Activated T-cell treated with anti-CD3 and anti-CD28 coated beads, Interleukin-2, amount 50 U/mL, for 48 hours (primary cell): ENCODE data around the gene ENDOU.

ENCODE experiments used
- DNase-seq, 2 experiments: peaks; one replicate each; pipeline ENCODE4 v3.0.0-alpha.2; 2020

Gene ENDOU, protein sequence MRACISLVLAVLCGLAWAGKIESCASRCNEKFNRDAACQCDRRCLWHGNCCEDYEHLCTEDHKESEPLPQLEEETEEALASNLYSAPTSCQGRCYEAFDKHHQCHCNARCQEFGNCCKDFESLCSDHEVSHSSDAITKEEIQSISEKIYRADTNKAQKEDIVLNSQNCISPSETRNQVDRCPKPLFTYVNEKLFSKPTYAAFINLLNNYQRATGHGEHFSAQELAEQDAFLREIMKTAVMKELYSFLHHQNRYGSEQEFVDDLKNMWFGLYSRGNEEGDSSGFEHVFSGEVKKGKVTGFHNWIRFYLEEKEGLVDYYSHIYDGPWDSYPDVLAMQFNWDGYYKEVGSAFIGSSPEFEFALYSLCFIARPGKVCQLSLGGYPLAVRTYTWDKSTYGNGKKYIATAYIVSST

GRCh38 chr12:47725091-47725772, at the start of gene ENDOU:
Gene ENDOU (minus strand): TSS chr12:47725490. CDS start chr12:47725413, 77 bp downstream.
- DNase-seq = no peak

DNA sequence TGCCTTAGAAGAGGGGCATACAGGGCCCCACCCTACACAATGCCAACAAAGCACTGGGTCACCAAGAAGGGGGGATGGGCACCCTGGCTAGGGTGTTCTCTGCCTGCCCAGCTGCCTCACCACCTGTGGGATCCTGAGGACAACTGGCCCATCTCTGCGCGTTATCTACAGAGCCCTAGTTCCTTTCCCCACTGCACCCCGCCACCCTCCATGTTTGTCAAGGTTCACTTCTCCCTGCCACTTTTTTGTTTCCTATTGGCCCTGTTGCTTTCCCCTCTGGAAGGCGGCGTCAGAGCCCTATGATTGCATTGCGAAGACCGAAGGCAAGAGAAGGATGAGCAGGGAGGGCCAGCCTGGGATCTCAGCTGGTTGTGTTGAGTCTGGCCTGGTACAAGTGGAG, 49.4 kb upstream of the ENDOU start:
- no peak for DNase-seq

DNA sequence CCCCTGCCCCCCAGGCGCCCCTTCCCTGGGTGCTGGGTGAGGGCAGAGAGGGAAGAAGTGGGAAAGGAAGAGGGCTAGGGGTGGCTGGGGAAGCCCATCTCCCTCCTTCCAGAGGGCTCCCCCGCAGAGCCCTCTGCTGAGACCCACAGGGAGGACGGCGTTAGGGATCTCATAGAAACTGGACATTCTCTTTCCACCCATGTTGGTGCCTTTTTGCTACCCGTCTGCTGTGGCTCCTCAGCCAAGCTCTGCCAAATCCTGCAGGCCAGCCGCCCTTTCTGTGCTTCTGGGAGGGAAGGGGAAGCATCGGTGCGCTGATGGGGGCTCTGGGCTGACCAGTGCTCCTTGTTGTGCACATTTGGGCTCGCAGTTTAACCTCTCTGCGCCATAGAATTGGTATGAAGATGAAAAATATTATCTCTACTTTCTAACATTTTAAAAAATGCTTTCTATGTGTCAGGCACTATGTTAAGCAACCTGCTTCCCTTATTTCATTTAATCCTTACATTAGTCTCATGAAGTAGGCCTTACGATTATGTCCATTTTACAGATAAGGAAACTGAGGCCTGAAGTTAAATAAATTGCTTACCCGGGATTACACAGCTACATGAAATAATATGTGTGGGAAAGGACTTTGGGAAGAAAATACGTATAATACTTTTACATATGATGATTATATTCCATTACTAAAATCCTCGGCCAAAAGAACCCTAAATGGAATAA, 48.7 kb upstream of the ENDOU start:
- DNase-seq = no peak

- peak; percentile 77 to 82 for DNase-seq
These were observed 48.0 kb upstream of the ENDOU start, which contains the start of gene SLC48A1 for GRCh38 chr12:47773062-47773857. Gene SLC48A1 (plus strand): TSS chr12:47773238. CDS start chr12:47773305, 67 bp downstream.

DNA sequence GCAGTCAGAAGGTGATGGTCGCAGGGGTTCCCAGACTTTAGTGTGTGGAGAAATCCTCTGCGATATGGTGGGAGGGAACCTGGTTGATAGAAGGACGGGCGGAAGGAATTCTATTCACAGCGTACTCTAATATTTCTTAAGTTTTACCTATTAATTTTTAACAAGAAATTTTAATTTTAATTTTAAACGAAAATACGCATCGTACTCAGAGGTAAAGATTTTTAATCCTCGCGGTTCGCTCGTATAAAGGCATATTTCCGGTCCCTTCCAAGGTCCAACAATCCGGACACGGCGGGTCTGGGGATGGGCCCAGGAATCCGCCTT, 47.4 kb upstream of the ENDOU start:
- no peak for DNase-seq

DNA sequence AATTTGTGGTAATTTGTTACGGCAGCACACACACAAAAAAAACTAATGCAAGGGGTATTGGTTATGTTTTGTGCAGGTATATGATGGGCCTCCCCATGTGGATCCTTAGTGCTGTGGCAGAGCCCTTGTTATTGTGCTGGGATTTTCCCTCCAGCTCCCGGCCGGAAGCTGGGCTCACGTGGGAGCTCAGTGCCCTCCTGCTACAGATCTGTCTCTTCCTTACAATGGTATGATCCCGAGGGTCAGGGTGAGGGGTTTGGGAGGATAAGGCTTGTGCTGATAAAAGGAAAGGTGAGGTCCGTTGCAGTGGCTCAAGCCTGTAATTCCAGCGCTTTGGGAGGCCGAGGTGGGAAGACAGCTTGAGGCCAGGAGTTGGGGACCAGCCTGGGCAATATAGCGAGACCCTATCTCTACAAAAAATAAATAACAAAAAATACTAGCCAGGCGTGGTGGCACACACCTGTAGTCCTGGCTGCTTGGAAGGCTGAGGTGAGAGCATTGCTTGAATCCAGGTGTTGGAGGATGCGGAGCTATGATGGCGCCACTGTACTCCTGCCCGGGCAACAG, 46.9 kb upstream of the ENDOU start:
- DNase-seq = no peak

- DNase-seq = no peak
These were observed 46.0 kb upstream of the ENDOU start for GRCh38 chr12:47771304-47771703.

GRCh38 chr12:47770086-47770726, 44.9 kb upstream of the ENDOU start:
- no peak for DNase-seq

GRCh38 chr12:47769234-47770085, 44.2 kb upstream of the ENDOU start:
- no peak for DNase-seq

GRCh38 chr12:47768323-47768811, 43.1 kb upstream of the ENDOU start:
- no peak for DNase-seq

DNA sequence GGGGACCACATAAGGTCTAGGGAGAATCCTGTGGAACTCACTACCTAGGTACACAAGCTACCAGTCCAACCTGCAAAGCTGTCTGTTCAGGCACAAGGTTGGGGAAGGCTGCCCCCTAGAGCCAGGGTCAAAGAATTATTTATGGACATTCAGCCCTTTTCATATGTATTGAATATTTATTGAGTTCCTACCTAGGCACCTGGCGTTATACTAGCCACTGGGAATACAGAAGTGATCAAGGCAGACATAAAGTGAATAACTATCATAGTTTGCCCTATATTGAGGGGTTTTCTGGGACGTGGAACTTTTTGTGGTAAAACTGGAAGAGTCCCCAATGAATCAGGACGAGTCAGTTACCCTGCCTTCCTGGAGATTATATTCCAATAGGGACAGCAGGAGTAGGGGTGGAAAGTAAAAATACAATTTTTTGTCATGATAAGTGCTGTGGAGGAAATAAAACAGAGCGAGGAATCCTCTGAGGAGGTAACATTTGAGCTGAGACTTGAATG, 42.0 kb upstream of the ENDOU start:
- DNase-seq = peak; percentile 79 to 83

DNA sequence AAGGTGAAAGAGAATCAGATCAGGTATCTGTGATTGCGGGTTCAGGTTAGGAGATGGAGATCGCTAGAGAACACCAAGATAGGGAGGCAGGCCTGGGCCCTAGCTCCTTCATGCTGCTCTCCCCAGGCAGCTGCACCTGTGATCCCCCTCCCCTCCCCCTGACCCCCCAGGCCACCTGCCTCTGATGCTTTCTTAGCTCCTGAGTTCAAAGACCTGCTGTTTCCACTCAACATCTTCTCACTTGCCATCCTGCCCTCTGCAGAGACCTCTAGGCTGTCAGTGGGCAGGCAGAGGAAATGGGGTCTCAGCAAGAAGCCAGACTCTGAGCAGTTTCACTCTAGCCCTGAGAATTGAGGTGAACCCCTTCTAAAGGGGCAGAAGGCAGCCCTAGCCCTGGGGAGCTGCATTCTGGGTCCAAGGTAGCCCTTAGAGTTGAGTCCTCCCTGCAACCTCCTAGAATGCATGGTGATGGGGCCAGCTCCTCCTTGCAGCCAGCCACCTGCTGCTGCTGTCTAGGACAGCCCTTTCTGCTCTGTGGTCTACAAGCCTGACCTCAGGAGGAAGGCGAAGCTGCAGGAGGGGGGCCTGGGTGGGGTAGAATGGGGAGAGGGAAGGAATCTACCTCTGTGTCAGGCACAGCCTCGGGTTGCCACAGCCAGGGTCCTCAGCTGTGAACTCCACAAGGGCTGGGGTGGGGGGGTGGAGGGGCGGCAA, 41.4 kb upstream of the ENDOU start:
- no peak for DNase-seq

DNA sequence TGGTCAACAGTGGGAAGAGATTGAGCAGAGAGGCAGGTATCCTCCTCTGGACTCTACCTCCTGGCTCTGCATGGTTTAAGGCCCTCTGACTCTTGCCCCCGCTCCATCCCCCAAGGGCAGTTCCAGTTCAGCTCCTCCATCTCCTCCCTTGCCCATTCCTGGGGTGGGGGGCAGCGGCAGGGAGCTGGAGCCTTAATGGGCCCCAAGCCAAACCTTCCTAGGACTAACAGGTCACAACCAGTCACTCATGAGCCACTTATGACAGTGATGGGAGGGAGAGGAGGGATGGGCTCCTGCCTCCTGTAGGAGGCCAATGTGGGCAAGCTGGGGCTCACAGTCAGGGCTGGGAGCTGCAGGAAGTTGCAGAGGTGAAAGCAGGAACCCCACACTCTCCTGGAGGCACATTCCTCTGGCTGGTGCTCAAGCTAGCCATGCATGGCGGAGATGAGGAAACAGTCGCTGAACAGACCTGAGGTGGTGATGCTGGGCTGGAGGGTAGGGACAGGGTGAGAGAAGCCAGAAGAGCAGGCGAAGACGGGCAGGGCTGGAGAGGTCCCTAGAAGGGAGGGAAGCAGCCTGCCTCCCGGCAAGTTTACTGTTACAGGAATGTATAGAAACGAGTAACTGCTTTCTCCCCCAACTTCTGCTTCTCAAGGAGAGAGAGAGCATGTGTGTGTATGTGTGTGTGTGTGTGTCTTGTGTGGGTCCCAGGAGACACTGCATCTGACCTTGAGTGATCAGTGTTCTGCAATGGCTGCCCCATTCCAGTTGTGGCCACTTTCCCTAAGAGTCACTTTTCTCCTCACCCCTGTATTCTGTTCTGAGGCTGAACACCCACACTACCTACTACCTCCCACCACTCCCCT, 38.4 kb upstream of the ENDOU start:
- no peak for DNase-seq

GRCh38 chr12:47762850-47763465, 37.7 kb upstream of the ENDOU start:
- DNase-seq = no peak

GRCh38 chr12:47758834-47759690, 33.8 kb upstream of the ENDOU start, which contains the start of gene RAPGEF3:
Gene RAPGEF3 (minus strand): TSS chr12:47758880. CDS start chr12:47758556, 324 bp downstream.
- DNase-seq = peak; percentile 79 to 83

GRCh38 chr12:47758584-47758833, 33.2 kb upstream of the ENDOU start:
- no peak for DNase-seq

DNA sequence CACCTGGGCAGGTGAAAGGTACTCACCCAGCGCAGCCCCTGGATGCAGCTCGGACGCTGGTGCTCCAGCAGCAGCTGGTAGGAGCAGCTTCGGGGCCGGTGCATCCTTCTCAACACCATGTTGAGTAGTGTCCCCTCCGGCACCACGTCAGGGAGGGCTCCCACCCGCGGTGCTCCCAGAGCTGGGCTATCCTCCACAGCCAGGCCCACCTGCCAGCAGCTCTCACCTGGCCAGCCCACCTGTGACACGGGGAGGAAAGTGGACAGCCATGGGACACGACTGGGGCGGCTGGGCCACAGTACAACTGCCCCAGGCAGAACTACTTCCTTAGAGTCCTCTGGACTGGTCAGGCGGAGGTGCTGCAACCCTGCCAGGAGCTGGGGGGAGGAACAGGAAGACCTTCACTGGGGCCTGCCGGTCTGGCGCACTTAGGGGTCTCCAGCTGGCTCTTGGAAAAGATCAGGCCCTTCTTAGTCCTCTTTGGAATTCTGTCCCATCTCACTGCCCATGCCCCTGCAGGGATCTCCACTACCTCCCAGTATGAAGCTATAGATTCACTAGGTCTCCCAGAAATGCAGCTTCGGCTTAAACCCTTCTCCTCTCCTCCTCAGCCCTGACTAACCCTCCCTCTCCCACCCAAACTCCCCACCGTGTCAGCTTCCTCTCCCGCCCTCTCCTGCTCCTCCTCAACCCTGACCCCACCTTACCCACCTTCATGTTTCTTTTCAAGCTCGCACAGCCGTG, 32.7 kb upstream of the ENDOU start:
- no peak for DNase-seq
